H1 (cell line): ENCODE data around the gene PER2. TPM values are rescaled to one million over a fixed set of nuclear protein-coding genes. Genes with fewer than 3 reads are reported as not detected.

Experiments
- CTCF ChIA-PET: fragments of 300-600 bp; sonication (Branson Sonifier 250); formaldehyde crosslinking; loops from one replicate; lab custom pipeline; 2021; ENCODE audit not compliant: partially characterized antibody; lab: Charles Lee
- POLR2A ChIA-PET: fragments of 300-600 bp; sonication (Branson Sonifier 250); formaldehyde crosslinking; loops from one replicate; lab custom pipeline; 2021; ENCODE audit warnings: inconsistent platforms; ENCODE audit not compliant: partially characterized antibody; lab: Charles Lee
- DNase-seq, 2 experiments: peaks; one replicate each; pipeline versions ENCODE4 v3.0.0 to v3.0.0-alpha.2; 2010 to 2022; ENCODE audit warnings: low spot score in 2 of 2, low read depth in 1 of 2, mixed read lengths in 1 of 2
- FAIRE-seq: peaks from 2 replicates; lab custom pipeline; 2011; peaks lifted over from hg19 to GRCh38; lab: Jason Lieb, UNC
- H2AFZ ChIP-seq: 2 replicates; pipeline ENCODE4 v1.8.1; 2012; ENCODE audit warnings: low read length, inconsistent platforms
- H2AK5ac ChIP-seq: 2 replicates; pipeline ENCODE4 v1.6.1; 2013; ENCODE audit warnings: low read depth, low read length
- H2BK120ac ChIP-seq: replicated peaks from 2 replicates; pipeline ENCODE3; 2013; ENCODE audit warnings: low read depth, low read length, inconsistent platforms
- H2BK12ac ChIP-seq: 2 replicates; pipeline ENCODE4 v1.6.1; 2013; ENCODE audit warnings: low read depth, low read length
- H2BK15ac ChIP-seq: 2 replicates; pipeline ENCODE4 v1.6.1; 2013; ENCODE audit warnings: low read length
- H2BK20ac ChIP-seq: 2 replicates; pipeline ENCODE4 v1.6.1; 2013; ENCODE audit warnings: low read length
- H2BK5ac ChIP-seq: 2 replicates; pipeline ENCODE4 v1.6.1; 2013; ENCODE audit warnings: low read depth, low read length
- H3K14ac ChIP-seq: 2 replicates; pipeline ENCODE4 v1.6.1; 2013; ENCODE audit warnings: inconsistent platforms; ENCODE audit not compliant: insufficient read length
- H3K18ac ChIP-seq: 2 replicates; pipeline ENCODE4 v1.6.1; 2013; ENCODE audit warnings: low read length; ENCODE audit errors: extremely low read depth
- H3K23ac ChIP-seq: 2 replicates; pipeline ENCODE4 v1.6.1; 2013; ENCODE audit warnings: inconsistent platforms; ENCODE audit not compliant: insufficient read length
- H3K23me2 ChIP-seq: 2 replicates; pipeline ENCODE4 v1.6.1; 2013; ENCODE audit warnings: low read depth, low read length
- H3K27ac ChIP-seq: 2 replicates; pipeline ENCODE4 v1.6.1; 2011; ENCODE audit warnings: low read depth, low read length, inconsistent platforms
- H3K27me3 ChIP-seq, 4 experiments: replicated peaks in 1 of 4; 1 replicate in 1 of 4; 2 replicates in 3 of 4; pipeline versions ENCODE4 v1.6.1 to v1.8.1; 2011 to 2013; ENCODE audit warnings: low read length in 3 of 4, mild to moderate bottlenecking in 3 of 4, inconsistent platforms in 2 of 4, mixed read lengths in 2 of 4, moderate library complexity in 1 of 4; ENCODE audit not compliant: control insufficient read depth in 3 of 4, insufficient read depth in 3 of 4; ENCODE audit errors: extremely low read depth in 1 of 4
- H3K36me3 ChIP-seq, 4 experiments: 2 replicates each; pipeline versions ENCODE4 v1.6.1 to v1.8.1; 2011 to 2013; ENCODE audit warnings: mild to moderate bottlenecking in 4 of 4, low read length in 3 of 4, moderate library complexity in 2 of 4, control low read depth in 1 of 4, inconsistent platforms in 1 of 4; ENCODE audit not compliant: insufficient read depth in 4 of 4, control insufficient read depth in 2 of 4
- H3K4ac ChIP-seq: replicated peaks from 2 replicates; pipeline ENCODE3; 2013; ENCODE audit warnings: low read length, low read depth, mixed read lengths, inconsistent platforms; ENCODE audit not compliant: insufficient read length
- H3K4me1 ChIP-seq, 4 experiments: replicated peaks in 1 of 4; 1 replicate in 1 of 4; 2 replicates in 3 of 4; pipeline versions ENCODE4 v1.6.1 to v1.8.1; 2011 to 2013; ENCODE audit warnings: low read length in 3 of 4, inconsistent platforms in 2 of 4, mixed read lengths in 1 of 4; ENCODE audit not compliant: insufficient read depth in 4 of 4, control insufficient read depth in 3 of 4
- H3K4me2 ChIP-seq, 2 experiments: 2 replicates each; pipeline versions ENCODE4 v1.6.1 to v1.8.1; 2011 to 2013; ENCODE audit warnings: low read depth in 2 of 2, low read length in 2 of 2, control low read depth in 1 of 2, inconsistent platforms in 1 of 2, mild to moderate bottlenecking in 1 of 2; ENCODE audit not compliant: insufficient read depth in 1 of 2
- H3K4me3 ChIP-seq, 4 experiments: fragments of 200-600, 300-600 bp in 1 of 4; sonication (generic), shearing (Covaris generic), sonication (Bioruptor Twin) in 1 of 4; 2 replicates each; pipeline versions ENCODE4 v1.5.1 to v1.8.1; 2011 to 2016; ENCODE audit warnings: low read length in 4 of 4, low read depth in 3 of 4, control low read depth in 2 of 4, inconsistent platforms in 2 of 4, mild to moderate bottlenecking in 2 of 4, mixed read lengths in 1 of 4, moderate library complexity in 1 of 4; ENCODE audit not compliant: insufficient read depth in 2 of 4; ENCODE audit errors: extremely low read depth in 1 of 4
- H3K56ac ChIP-seq: replicated peaks from 2 replicates; pipeline ENCODE3; 2013; ENCODE audit warnings: low read depth, mild to moderate bottlenecking, mixed read lengths, low read length, inconsistent platforms; ENCODE audit not compliant: insufficient read length
- H3K79me1 ChIP-seq: 2 replicates; pipeline ENCODE4 v1.6.1; 2013; ENCODE audit warnings: low read depth, low read length, control low read depth
- H3K79me2 ChIP-seq, 2 experiments: 2 replicates each; pipeline versions ENCODE4 v1.6.1 to v1.8.1; 2012 to 2013; ENCODE audit warnings: low read length in 2 of 2, mild to moderate bottlenecking in 2 of 2, inconsistent platforms in 1 of 2; ENCODE audit not compliant: insufficient read depth in 2 of 2, control insufficient read depth in 1 of 2
- H3K9ac ChIP-seq, 4 experiments: replicated peaks in 1 of 4; 1 replicate in 1 of 4; 2 replicates in 3 of 4; pipeline versions ENCODE4 v1.6.1 to v1.8.1; 2011 to 2013; ENCODE audit warnings: low read depth in 3 of 4, low read length in 3 of 4, control low read depth in 2 of 4, mild to moderate bottlenecking in 2 of 4, moderate library complexity in 2 of 4, inconsistent platforms in 1 of 4; ENCODE audit errors: extremely low read depth in 1 of 4
- H3K9me3 ChIP-seq, 2 experiments: 2 replicates each; pipeline versions ENCODE4 v1.6.1 to v1.8.1; 2012 to 2013; ENCODE audit warnings: mild to moderate bottlenecking in 2 of 2, moderate library complexity in 2 of 2, control low read depth in 1 of 2, inconsistent platforms in 1 of 2, low read depth in 1 of 2, low read length in 1 of 2, mixed read lengths in 1 of 2; ENCODE audit not compliant: insufficient read depth in 2 of 2
- H4K20me1 ChIP-seq, 2 experiments: replicated peaks in 1 of 2; 2 replicates each; pipeline versions ENCODE3 to v1.8.1; 2011 to 2013; ENCODE audit warnings: inconsistent platforms in 2 of 2, low read length in 2 of 2, mild to moderate bottlenecking in 1 of 2; ENCODE audit not compliant: insufficient read depth in 2 of 2, control insufficient read depth in 1 of 2
- H4K5ac ChIP-seq: 2 replicates; pipeline ENCODE4 v1.6.1; 2013; ENCODE audit warnings: low read length, low read depth, mixed read lengths, inconsistent platforms; ENCODE audit not compliant: insufficient read length
- H4K8ac ChIP-seq: 2 replicates; pipeline ENCODE4 v1.8.0; 2013; ENCODE audit warnings: mild to moderate bottlenecking, moderate library complexity, low read length, inconsistent platforms; ENCODE audit not compliant: insufficient read depth; ENCODE audit errors: extremely low read depth
- H4K91ac ChIP-seq: replicated peaks from 2 replicates; pipeline ENCODE3; 2013; ENCODE audit warnings: low read length, mixed read lengths, inconsistent platforms; ENCODE audit not compliant: insufficient read length
- ASH2L ChIP-seq: fragments of 200-600, 300-600 bp; sonication (generic); IDR thresholded peaks from one replicate; pipeline ENCODE4 v1.7.1; 2017; ENCODE audit warnings: low read length
- ATF3 ChIP-seq: IDR thresholded peaks from 2 replicates; pipeline ENCODE4 v1.6.1; 2011; ENCODE audit warnings: low read depth, mild to moderate bottlenecking, low read length; ENCODE audit not compliant: insufficient read depth
- CREB1 ChIP-seq: IDR thresholded peaks from 2 replicates; pipeline ENCODE4 v1.6.1; 2012; ENCODE audit warnings: inconsistent platforms
- FOSL1 ChIP-seq: IDR thresholded peaks from 2 replicates; pipeline ENCODE4 v1.6.1; 2011; ENCODE audit warnings: mild to moderate bottlenecking, low read depth, low read length, moderate library complexity; ENCODE audit not compliant: insufficient read depth
- HDAC2 ChIP-seq, 2 experiments: fragments of 300-600 bp in 1 of 2; sonication (generic) in 1 of 2; IDR thresholded peaks; 2 replicates each; pipeline ENCODE4 v1.6.1; 2011 to 2012; ENCODE audit warnings: low read depth in 2 of 2, low read length in 2 of 2, mild to moderate bottlenecking in 2 of 2, moderate library complexity in 2 of 2, borderline replicate concordance in 1 of 2, inconsistent platforms in 1 of 2
- HDAC6 ChIP-seq: IDR thresholded peaks from one replicate; pipeline ENCODE4 v1.7.1; 2012; ENCODE audit warnings: low read depth, mild to moderate bottlenecking, inconsistent platforms, low read length, moderate library complexity
- JUND ChIP-seq: IDR thresholded peaks from 2 replicates; pipeline ENCODE4 v1.6.1; 2011; ENCODE audit warnings: mild to moderate bottlenecking, improper control_type of control experiment, low read length
- KDM1A ChIP-seq: fragments of 200-600, 300-600 bp; sonication (generic); IDR thresholded peaks from 2 replicates; pipeline ENCODE4 v1.7.1; 2016; ENCODE audit warnings: mild to moderate bottlenecking, low read length, borderline replicate concordance
- KDM4A ChIP-seq: IDR thresholded peaks from one replicate; pipeline ENCODE4 v1.7.1; 2012; ENCODE audit warnings: low read depth, mild to moderate bottlenecking, moderate library complexity, low read length, inconsistent platforms; ENCODE audit not compliant: severe bottlenecking
- PHF8 ChIP-seq: fragments of 200-600 bp; sonication (generic); conservative IDR thresholded peaks from 2 replicates; pipeline ENCODE4 v1.7.1; 2012; ENCODE audit warnings: low read depth, mild to moderate bottlenecking, inconsistent platforms, low read length, moderate library complexity
- RNF2 ChIP-seq: fragments of 200-900, 300-1000 bp; sonication (generic); IDR thresholded peaks from 2 replicates; pipeline ENCODE4 v1.7.1; 2016; ENCODE audit warnings: borderline replicate concordance, low read depth, mild to moderate bottlenecking, antibody characterized with exemption, low read length; ENCODE audit not compliant: poor library complexity, severe bottlenecking; ENCODE audit errors: missing control alignments
- TAF7 ChIP-seq: optimal IDR thresholded peaks from 2 replicates; pipeline ENCODE3; 2011; ENCODE audit warnings: low read depth, mild to moderate bottlenecking, inconsistent platforms, low read length, moderate library complexity, borderline replicate concordance
- TEAD4 ChIP-seq: IDR thresholded peaks from 2 replicates; pipeline ENCODE4 v1.6.1; 2012; ENCODE audit warnings: low read depth, low read length, inconsistent platforms, mixed read lengths
- WGBS, 2 experiments: shearing (Covaris generic) in 1 of 2; methylation state at CpG; one replicate each; pipeline versions ENCODE4 v1.1.6 to v1.1.7; 2013 to 2015; ENCODE audit warnings: low lambda C conversion rate in 2 of 2, mixed read lengths in 2 of 2, inconsistent platforms in 1 of 2, low coverage in 1 of 2, missing lambda C conversion rate in 1 of 2; ENCODE audit not compliant: insufficient replicate concordance in 2 of 2, insufficient coverage in 1 of 2, insufficient read length in 1 of 2; ENCODE audit errors: extremely low coverage in 1 of 2, missing lambda C conversion rate in 1 of 2; 5-methylcytosine and 5-hydroxymethylcytosine counted together
- polyA plus RNA-seq, 7 experiments: library from polyadenylated mRNA; depleted of rRNA in 3 of 7; stranded (reverse) in 5 of 7; unstranded in 2 of 7; fragments of >200 nt in 5 of 7; fragments of 200-250 nt in 2 of 7; gene quantifications; 1 replicate in 5 of 7; 2 replicates in 1 of 7; 4 replicates in 1 of 7; pipeline versions ENCODE4 v1.2.1 to v1.2.3, GENCODE V29; 2011 to 2013; ENCODE audit warnings: missing spikeins in 2 of 7, mixed read lengths in 2 of 7
- total RNA-seq: library from RNA; stranded (reverse); fragmentation: NEBNext Ultra II Directional; extraction: Animal tissue kit (Norgen Biotek cat#: 25700); gene quantifications from 2 replicates; pipeline ENCODE4 v1.2.1, GENCODE V29; 2021

The PER2 gene
- total and polyA plus RNA-seq, 2 of the 8 experiments (the other 6 are each of a cell fraction or from before 2014, with no cell fraction given): 0.91 to 5.5 TPM

- Histone ChIP-seq H3K4me2 (no peak overlapping the region), H3K36me3 (no peaks in the 10 kb centered on the region), H3K9me3 (no peaks in the 10 kb centered on the region), H2BK20ac (no peak overlapping the region), H4K20me1 (no peaks in the 10 kb centered on the region), H3K4me1 (peaks cover 3 to 15% (median 7%) of the 10 kb centered on the region in 4 experiments), H3K9ac (no peak overlapping the region), H3K14ac (no peak overlapping the region), H2BK12ac (no peak overlapping the region), H2AK5ac (no peak overlapping the region), H3K4me3 (no peak overlapping the region), H2BK5ac (no peak overlapping the region), H3K79me2 (no peaks in the 10 kb centered on the region), H3K23me2 (peaks cover 12% of the 10 kb centered on the region; the same call in 1 of the 2 replicates), H3K27ac (no peak overlapping the region), H3K56ac (no peak overlapping the region), H3K27me3 (peaks cover 0 to 17% (median 9%) of the 10 kb centered on the region in 4 experiments; a peak in 5 of 7 replicates), H4K91ac (no peak overlapping the region), H2BK120ac (no peak overlapping the region), H4K5ac (no peak overlapping the region), H2BK15ac (no peak overlapping the region), H3K79me1 (no peaks in the 10 kb centered on the region), H3K23ac (no peak overlapping the region), H3K4ac (no peak overlapping the region), H3K18ac (no peak overlapping the region), H4K8ac (no peak overlapping the region), H2AFZ (no peak overlapping the region)
- FAIRE-seq (no peak), DNase-seq (no peak)
- 86% methylated on average over 5 of the region's 5 CpGs; no CpG with 5 or more reads in 1 of the 2 experiments for WGBS, 2 experiments
- CTCF ChIA-PET: interaction anchor here (1.3 to 16.7 kb wide), 3 partner anchors 9 to 60 kb away, joined by 3 to 208 read pairs (median 13); no protein-coding TSS in a partner anchor
- POLR2A ChIA-PET: no interaction called here
- TF ChIP-seq KDM1A: no peak
- no peak for TF ChIP-seq JUND
- TF ChIP-seq TAF7: no peak
- TF ChIP-seq TEAD4: no peak
- no peak for TF ChIP-seq PHF8
- no peak for TF ChIP-seq RNF2
- TF ChIP-seq HDAC2 (IDR thresholded peaks at IDR 0.05; ENCODE audit: borderline replicate concordance in 1 of 2, low read depth in 2 of 2, low read length in 2 of 2): no peak
- TF ChIP-seq KDM4A: no peak
- no peak for TF ChIP-seq ATF3
- TF ChIP-seq ASH2L: no peak
- no peak for TF ChIP-seq FOSL1
- no peak for TF ChIP-seq HDAC6
- no peak for TF ChIP-seq CREB1
Observed at GRCh38 chr2:238244151-238244550, 44.3 kb downstream of the PER2 start.
